ENCODE measurements around the gene NOTCH2. TPM values are rescaled to one million over a fixed set of nuclear protein-coding genes. Genes with fewer than 3 reads are reported as not detected.
"Not testable (repeated sequence)": the region's sequence is repeated elsewhere in the genome, so short reads cannot be mapped to it uniquely, and the experiment has no call there.

Gene NOTCH2
- total RNA-seq, result 10 to 100 TPM; 64.0 to 76.0 TPM

GRCh38 chr1:120069067-120069919 is at the start of gene NOTCH2:
Gene NOTCH2, minus strand, starts transcription at chr1:120069662. Its CDS starts 256 bp downstream, at chr1:120069406.
- POLR2A ChIA-PET; H3K36me3 Mint-ChIP-seq (ENCODE audit: low read depth); H3K4me1 Mint-ChIP-seq; H3K9me3 Mint-ChIP-seq; CTCF ChIA-PET; H3K27me3 Mint-ChIP-seq: not testable (repeated sequence)
- Mint-ChIP-seq H3K27ac (peak within 1 kb of the TSS; percentile 46), H3K4me3 (peak within 1 kb of the TSS; percentile 67)
- DNase-seq, result peak; percentile 68

- POLR2A ChIA-PET; H3K4me3 Mint-ChIP-seq; H3K27me3 Mint-ChIP-seq; DNase-seq; H3K9me3 Mint-ChIP-seq; H3K4me1 Mint-ChIP-seq; H3K36me3 Mint-ChIP-seq (ENCODE audit: low read depth); H3K27ac Mint-ChIP-seq; CTCF ChIA-PET: not testable (repeated sequence)
These were observed 48.1 kb upstream of the NOTCH2 start for GRCh38 chr1:120117371-120118177.

- H3K27ac Mint-ChIP-seq; H3K4me1 Mint-ChIP-seq; H3K36me3 Mint-ChIP-seq (ENCODE audit: low read depth); H3K27me3 Mint-ChIP-seq; H3K9me3 Mint-ChIP-seq; CTCF ChIA-PET; POLR2A ChIA-PET; DNase-seq; H3K4me3 Mint-ChIP-seq: not testable (repeated sequence)
These were observed 46.6 kb upstream of the NOTCH2 start for GRCh38 chr1:120116094-120116493.

- H3K9me3 Mint-ChIP-seq; CTCF ChIA-PET; H3K27ac Mint-ChIP-seq; POLR2A ChIA-PET; H3K4me1 Mint-ChIP-seq; H3K4me3 Mint-ChIP-seq; DNase-seq; H3K36me3 Mint-ChIP-seq (ENCODE audit: low read depth); H3K27me3 Mint-ChIP-seq: not testable (repeated sequence)
These were observed 43.7 kb upstream of the NOTCH2 start for GRCh38 chr1:120113134-120113533.

- CTCF ChIA-PET; H3K27ac Mint-ChIP-seq; POLR2A ChIA-PET; H3K36me3 Mint-ChIP-seq (ENCODE audit: low read depth); H3K9me3 Mint-ChIP-seq; H3K27me3 Mint-ChIP-seq; DNase-seq; H3K4me1 Mint-ChIP-seq; H3K4me3 Mint-ChIP-seq: not testable (repeated sequence)
These were observed 42.8 kb upstream of the NOTCH2 start for GRCh38 chr1:120112212-120112611.

- H3K27ac Mint-ChIP-seq; POLR2A ChIA-PET; H3K9me3 Mint-ChIP-seq; H3K4me3 Mint-ChIP-seq; CTCF ChIA-PET; H3K27me3 Mint-ChIP-seq; H3K4me1 Mint-ChIP-seq; DNase-seq; H3K36me3 Mint-ChIP-seq (ENCODE audit: low read depth): not testable (repeated sequence)
These were observed 42.3 kb upstream of the NOTCH2 start for GRCh38 chr1:120111771-120112170.

- H3K4me3 Mint-ChIP-seq; H3K27me3 Mint-ChIP-seq; H3K36me3 Mint-ChIP-seq (ENCODE audit: low read depth); DNase-seq; H3K27ac Mint-ChIP-seq; POLR2A ChIA-PET; H3K4me1 Mint-ChIP-seq; H3K9me3 Mint-ChIP-seq; CTCF ChIA-PET: not testable (repeated sequence)
These were observed 41.5 kb upstream of the NOTCH2 start for GRCh38 chr1:120111008-120111407.

- H3K4me3 Mint-ChIP-seq; DNase-seq; POLR2A ChIA-PET; H3K9me3 Mint-ChIP-seq; CTCF ChIA-PET; H3K27ac Mint-ChIP-seq; H3K27me3 Mint-ChIP-seq; H3K36me3 Mint-ChIP-seq (ENCODE audit: low read depth): not testable (repeated sequence)
- H3K4me1 Mint-ChIP-seq, result peaks cover 14% of the 10 kb centered on the region
These were observed 40.2 kb upstream of the NOTCH2 start for GRCh38 chr1:120109656-120110055.

GRCh38 chr1:120109180-120109579 is 39.7 kb upstream of the NOTCH2 start:
- CTCF ChIA-PET, result not testable (repeated sequence)

GRCh38 chr1:120105288-120105687 is 35.8 kb upstream of the NOTCH2 start:
- DNase-seq; H3K4me3 Mint-ChIP-seq; CTCF ChIA-PET; H3K27me3 Mint-ChIP-seq; H3K9me3 Mint-ChIP-seq; H3K36me3 Mint-ChIP-seq (ENCODE audit: low read depth); POLR2A ChIA-PET: not testable (repeated sequence)
- H3K4me1 Mint-ChIP-seq, result peaks cover 11% of the 10 kb centered on the region
- H3K27ac Mint-ChIP-seq, result peak overlapping the region; percentile 78

More at GRCh38 chr1:120109180-120109579, 39.7 kb upstream of the NOTCH2 start:
- POLR2A ChIA-PET; H3K4me3 Mint-ChIP-seq; H3K9me3 Mint-ChIP-seq; DNase-seq; H3K36me3 Mint-ChIP-seq (ENCODE audit: low read depth); H3K27ac Mint-ChIP-seq; H3K27me3 Mint-ChIP-seq: not testable (repeated sequence)
- peaks cover 14% of the 10 kb centered on the region for H3K4me1 Mint-ChIP-seq

- DNase-seq, CTCF ChIA-PET: not testable (repeated sequence)
These were observed 34.3 kb upstream of the NOTCH2 start for GRCh38 chr1:120103768-120104167.

GRCh38 chr1:120101593-120101992 is 32.1 kb upstream of the NOTCH2 start:
- H3K27ac Mint-ChIP-seq; H3K4me3 Mint-ChIP-seq; POLR2A ChIA-PET; DNase-seq; H3K27me3 Mint-ChIP-seq; H3K9me3 Mint-ChIP-seq; H3K36me3 Mint-ChIP-seq (ENCODE audit: low read depth); CTCF ChIA-PET: not testable (repeated sequence)
- H3K4me1 Mint-ChIP-seq, result peaks cover 13% of the 10 kb centered on the region

More at GRCh38 chr1:120103768-120104167, 34.3 kb upstream of the NOTCH2 start:
- H3K27me3 Mint-ChIP-seq; H3K4me3 Mint-ChIP-seq; H3K27ac Mint-ChIP-seq; H3K9me3 Mint-ChIP-seq; POLR2A ChIA-PET; H3K36me3 Mint-ChIP-seq (ENCODE audit: low read depth): not testable (repeated sequence)
- H3K4me1 Mint-ChIP-seq, result peaks cover 12% of the 10 kb centered on the region

- H3K9me3 Mint-ChIP-seq; POLR2A ChIA-PET; H3K4me3 Mint-ChIP-seq; H3K4me1 Mint-ChIP-seq; CTCF ChIA-PET; H3K27me3 Mint-ChIP-seq; H3K36me3 Mint-ChIP-seq (ENCODE audit: low read depth); DNase-seq; H3K27ac Mint-ChIP-seq: not testable (repeated sequence)
These were observed 31.1 kb upstream of the NOTCH2 start for GRCh38 chr1:120100590-120100989.
